Tongue (tissue), 2 donors: ENCODE results near the gene MAP3K7CL. TPM values are rescaled to one million over a fixed set of nuclear protein-coding genes. Genes with fewer than 3 reads are reported as not detected.

ENCODE experiments used
- DNase-seq: peaks from one replicate; pipeline ENCODE4 v3.0.0-alpha.2; 2015
- total RNA-seq: library from RNA; depleted of rRNA; stranded (reverse); fragments of >200 nt; gene quantifications from one replicate; pipeline ENCODE4 v1.2.3, GENCODE V29; 2014

The MAP3K7CL gene, protein sequence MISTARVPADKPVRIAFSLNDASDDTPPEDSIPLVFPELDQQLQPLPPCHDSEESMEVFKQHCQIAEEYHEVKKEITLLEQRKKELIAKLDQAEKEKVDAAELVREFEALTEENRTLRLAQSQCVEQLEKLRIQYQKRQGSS
- 88.3 TPM for total RNA-seq

DNA sequence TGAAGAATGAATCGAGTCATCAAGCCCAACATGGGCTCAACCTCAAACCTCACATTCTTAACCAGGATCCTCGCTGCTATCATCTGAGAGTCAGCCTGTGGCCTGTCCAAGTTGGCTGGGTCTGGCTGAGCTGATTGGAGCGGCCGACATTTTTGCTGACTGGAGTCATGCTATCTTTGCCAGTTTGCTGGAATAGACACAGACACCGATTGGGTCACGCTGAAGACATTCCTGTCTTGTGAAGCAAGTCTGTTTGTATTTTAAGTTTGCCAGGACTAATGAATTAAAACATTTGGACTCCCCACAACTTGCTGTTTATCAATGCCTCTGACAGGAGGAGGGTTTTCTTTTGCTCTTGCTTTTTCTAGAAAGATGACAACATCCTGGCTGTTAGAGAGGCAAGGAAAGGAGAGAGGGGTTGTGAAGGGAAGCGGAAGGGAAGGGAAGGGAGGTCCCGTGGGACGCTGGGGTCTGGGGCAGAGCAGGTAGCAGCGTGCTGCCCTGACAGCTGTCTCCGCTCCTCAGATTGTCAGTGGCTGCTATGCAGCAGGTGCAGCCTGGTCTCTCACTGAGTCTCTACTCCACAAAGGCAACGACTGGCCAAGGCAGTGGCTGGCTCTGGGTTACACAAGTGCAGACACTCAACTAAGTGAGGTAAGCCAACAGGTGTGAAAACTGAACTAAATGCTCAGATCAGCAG, at the start of gene MAP3K7CL:
Gene MAP3K7CL (plus strand): TSS at position 375 of the 700 bp plus-strand sequence. CDS start 2,701 bp downstream, outside the sequence.
- peak; percentile 78 for DNase-seq

DNA sequence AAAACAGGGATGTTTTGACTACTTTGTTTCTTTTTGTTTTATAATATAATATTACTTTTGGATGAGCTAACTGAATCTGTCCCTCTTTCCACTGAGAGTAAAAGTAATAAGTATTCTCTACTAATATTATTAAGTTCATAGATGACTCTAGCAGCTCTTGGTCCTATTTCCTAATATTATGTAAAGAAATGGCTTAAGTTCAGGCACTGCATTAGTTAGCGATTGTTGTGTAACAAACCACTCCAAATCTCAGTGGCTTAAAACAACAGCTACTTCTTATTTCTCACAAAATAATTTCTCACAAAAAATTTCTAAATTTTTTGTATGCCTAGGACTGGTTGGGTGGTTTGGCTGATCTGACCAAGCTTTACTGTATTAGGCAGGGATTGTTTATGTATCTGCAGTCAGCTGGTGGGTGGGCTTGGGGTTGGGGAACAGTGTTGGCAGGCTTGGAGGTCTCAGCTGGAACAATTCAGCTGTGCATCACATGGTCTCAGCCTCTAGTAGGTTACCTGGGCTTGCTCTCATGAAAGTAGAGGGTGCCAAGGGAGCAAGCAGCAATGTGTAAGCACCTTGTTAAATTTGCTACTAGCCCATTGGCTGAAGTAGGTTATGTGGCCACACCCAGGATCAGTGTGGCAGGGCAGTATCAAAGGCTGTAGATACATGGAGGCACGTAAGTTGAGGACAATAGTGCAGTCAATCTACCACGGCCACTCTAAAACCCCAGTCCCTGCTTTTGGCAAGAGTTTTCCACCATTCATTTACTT, 48.2 kb upstream of the MAP3K7CL start:
- DNase-seq = no peak

DNA sequence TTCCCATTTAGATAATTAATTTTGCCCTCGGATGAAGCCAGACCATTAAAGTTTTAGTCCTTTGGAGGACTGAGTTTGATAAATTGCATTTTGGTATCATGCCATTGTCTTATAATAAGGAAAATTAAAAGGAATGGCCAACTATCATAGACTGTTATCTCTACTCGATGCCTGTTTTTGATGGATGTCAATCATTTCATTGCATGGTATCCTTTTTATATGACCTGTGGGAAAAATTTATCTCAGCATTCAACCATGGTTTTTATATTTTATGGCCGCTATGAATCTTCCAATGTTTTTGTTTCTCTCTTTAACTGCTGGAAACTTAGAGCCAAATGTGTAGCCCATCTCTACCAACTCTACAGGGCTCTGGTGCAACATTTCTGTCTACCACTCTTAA, 47.1 kb upstream of the MAP3K7CL start:
- DNase-seq = no peak

DNA sequence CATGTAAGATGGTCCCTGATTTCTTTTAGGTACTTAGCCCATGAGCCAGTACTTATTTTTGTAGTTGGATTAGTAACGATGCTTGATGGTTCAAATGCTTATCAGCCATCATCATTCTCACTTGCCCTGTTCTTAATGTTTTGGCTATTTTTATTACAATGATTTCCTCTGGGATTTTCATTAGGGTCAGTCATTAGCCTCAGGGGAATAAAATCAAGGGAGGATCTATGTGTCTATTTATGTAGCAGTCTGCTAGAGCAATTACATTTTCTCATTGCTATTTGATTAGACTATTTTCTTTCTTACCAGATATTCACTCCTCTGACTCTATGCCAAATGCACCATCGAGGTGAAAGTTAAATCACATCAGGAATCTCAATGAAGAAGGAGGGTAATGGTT, 46.1 kb upstream of the MAP3K7CL start:
- no peak for DNase-seq

DNA sequence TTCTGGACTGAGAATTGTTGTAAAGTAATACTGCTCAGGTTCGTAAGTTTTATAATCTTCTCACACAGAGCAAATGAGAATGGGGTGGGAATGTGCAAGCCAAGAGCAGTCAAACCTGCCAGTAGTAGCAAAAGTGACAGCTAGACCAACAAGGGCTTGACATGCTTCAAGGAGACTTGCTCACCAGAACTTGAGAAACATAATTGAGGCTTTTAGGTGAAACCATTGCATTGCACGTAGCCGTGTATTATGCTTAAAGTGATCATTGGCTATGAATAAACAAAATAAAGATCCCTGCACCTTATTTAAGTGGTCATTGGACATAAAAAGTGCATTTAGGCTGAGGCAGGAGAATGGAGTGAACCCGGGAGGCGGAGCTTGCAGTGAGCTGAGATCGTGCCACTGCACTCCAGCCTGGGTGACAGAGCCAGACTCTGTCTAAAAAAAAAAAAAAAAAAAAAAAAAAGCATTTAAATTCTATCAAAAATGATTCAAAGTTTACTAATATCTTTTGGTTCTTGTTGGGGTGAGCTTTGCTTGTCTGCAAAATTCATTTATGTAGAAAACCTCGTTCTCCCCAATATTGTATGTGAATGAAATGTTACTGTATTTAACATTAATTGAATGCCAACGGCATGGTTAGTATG, 45.2 kb upstream of the MAP3K7CL start:
- DNase-seq = no peak

DNA sequence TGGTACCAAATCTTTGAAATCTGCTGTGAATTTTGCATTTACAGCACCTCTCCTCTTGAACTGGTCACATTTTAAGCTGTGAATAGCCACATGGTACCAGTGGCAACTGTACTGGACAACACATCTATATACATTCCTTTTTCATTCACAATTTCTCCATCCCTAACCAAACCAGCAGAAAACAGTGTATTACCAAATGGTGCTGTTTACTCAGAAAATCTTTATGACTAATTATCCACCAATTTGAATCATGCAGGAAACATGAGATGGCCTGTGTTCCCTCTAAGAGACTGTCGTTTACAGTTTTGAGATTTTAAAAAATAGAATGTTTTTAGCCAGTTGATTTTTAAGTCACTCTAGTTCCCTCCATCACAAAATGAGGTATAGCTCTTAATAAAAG, 39.4 kb upstream of the MAP3K7CL start:
- no peak for DNase-seq

DNA sequence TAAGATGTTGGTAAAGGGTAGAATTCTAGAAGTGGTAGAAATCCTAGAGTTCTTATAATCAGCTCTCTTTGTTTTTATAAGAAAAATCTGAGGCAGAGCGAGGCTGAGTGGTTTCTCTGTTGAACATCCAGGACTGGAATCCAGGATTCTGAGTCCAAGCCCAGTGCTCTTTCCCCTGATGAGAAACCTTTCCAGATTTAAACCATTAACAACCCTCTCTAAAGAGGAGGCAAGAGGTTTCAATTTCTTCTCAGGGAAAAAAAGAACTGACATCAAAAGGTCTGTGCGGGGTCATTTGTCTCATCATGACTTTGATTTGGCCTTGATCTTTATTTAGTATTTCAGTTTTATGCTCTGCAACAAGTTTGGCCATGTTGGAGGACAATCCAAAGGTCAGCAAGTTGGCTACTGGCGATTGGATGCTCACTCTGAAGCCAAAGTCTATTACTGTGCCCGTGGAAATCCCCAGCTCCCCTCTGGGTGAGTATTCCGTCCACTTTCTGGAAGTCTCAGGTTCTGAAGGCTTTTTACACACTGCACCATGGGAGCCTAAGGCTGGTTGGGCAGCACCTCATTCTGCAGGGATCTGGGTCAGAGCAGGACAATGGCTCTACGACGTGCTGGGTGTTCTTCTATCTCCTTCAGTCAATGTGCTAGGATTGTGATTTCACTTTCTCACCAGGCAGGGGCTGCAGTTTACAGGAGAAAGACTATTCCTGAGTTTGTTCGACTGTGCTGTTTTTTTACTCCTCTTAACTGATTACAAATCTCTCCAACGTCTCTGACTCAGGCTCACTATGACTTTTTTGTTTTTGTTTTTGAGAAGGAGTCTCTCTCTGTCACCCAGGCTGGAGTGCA, 38.1 kb upstream of the MAP3K7CL start:
- DNase-seq = no peak

DNA sequence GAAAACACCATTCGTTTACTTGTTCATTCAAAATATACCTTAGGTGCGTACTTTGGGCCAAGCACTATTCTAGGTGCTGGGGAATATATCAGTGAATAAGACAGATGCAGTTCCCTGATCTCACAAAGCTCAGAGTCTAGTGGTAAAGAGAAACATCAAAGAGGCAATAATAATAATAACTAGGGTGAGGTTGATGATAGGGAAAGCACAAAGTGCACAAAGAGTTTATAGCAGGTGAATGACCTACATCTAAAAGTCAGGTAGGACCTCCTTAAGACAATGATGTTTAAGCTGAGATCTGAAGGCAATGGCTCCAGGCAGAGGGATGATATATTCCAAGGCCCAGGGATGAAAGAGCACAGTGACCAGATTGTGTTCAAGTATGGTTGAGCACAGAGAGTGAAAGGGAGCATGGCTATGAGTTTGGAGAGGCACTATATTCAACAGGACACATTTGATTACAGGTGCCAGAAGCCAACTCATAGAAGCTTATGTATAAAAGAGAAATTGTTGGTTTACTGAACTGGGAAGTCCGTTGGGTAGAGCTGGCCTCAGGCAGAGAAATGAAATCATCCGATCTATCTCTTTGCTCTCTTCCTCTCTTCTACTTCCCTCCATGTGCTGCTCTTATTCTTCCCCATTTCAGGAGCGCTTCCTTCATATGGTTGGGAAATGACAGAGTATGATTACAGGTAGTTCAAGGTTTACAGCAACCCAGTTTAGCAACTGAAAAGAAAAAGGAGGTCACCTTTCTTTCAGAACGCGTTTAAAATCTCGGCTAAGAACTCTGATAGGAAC, 34.0 kb upstream of the MAP3K7CL start:
- no peak for DNase-seq

DNA sequence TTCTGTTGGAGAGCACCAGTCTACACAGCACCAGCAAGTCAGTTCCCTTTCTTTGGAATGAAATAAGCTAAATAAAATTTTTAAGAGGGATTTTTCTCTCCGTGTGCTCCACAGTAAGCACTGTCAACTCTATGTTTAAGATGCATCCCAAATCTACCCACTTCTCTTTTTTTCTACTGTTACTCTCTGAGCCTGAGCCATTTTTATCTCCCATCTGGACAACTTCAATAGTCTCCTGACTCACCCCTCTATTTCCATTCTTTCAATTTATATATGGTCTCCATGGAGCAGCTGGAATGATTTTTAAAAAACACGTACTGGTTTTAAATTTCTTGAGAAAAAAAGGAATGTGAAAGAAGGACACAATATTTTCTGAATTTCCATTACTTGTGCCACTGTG, 32.3 kb upstream of the MAP3K7CL start:
- DNase-seq = no peak

DNA sequence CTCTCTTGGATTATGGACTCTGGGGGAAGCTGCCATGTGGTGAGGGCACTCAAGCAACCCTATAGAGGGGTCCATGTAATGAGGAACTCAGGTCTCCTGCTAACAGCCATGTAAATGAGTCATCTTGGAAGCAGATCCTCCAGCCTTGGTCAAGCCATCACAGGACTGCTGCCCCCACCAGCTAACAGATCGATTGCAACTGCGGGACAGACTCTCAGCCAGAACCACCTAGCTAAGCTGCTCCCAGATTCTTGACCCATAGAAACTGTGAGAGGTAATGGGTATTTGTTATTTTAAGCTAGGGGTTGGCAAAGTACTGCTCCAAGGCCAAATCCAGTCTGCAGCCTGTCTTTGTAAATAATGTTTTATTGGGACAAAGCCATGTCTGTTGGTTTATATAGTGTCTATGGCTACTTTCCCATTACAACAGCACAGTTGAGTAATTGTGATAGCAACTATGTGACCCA, 27.6 kb upstream of the MAP3K7CL start:
- DNase-seq = no peak

DNA sequence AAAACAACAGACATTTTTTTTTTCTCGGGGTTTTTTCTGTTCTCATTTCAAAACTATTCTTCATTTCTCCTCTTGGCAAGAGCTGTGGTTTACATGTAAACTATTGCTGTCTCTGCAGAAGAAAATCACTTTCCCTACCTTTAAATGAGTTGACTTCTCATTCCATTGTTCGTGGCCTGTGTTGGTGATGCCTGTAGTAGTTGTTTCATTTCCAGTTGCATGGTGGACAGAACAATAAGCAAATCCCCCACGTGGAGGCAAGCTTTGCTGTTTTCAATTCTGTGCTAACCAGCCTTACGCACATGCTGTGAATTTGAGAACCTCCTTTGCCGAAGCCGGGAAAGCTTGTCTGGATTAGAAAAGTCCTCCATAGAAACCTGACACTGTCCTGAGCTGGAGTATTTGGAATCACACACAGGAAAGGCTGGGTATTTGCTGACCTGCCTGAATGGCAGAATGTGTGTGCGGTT, 26.2 kb upstream of the MAP3K7CL start:
- peak; percentile 83 for DNase-seq

DNA sequence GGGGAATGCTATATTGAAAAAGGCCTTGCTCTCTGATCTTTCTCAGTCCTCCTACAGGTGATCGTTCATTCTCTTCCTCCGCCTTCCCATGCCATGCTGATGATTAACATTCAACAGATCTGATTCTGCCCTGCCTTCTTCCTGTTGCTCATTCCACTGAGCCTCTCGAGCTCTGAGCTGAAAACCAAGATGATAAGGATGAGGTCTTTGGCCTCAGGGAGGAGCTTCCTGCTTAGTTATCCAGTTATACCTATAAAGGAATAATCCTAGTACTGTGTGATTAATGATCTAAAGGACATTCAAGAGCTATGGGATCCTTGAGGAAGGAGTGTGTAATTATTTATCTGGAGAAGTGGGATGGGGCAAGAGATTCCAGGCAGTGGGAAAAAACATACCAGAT, 25.2 kb upstream of the MAP3K7CL start:
- no peak for DNase-seq

DNA sequence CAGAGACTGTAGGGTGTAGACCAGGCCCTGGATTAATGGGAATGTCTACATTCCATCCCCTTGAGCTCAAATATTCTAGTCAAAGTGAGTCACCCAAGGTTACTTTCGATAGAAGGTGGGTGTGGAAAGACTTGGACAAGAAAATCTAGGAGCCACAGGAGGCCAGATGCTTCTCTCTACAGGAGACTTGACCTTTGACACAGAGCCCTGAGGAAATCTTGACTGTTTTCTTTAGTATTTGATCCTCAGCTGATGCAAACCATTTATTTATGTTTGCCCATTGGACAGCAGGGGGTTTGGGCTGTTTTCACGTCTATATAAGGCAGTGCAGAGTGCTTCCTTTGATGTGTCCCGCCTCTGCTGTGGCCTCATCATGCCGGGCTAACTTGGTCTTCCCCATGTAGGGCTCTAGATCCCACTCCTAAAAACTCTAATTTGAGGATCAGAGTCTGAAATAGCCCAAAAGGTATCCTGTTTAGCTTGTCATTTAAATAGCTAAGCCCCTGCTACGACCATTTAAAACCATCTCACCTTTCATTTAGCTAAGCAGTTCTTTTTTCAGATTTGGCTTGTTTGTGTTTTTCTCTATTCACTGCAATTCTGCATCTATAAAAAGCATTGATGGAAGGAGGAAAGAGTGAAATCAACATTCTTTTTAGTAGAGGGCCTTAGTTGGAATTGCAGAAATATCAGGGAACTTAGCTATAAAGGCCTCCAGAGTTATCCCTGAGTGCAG, 15.5 kb upstream of the MAP3K7CL start:
- DNase-seq = no peak

DNA sequence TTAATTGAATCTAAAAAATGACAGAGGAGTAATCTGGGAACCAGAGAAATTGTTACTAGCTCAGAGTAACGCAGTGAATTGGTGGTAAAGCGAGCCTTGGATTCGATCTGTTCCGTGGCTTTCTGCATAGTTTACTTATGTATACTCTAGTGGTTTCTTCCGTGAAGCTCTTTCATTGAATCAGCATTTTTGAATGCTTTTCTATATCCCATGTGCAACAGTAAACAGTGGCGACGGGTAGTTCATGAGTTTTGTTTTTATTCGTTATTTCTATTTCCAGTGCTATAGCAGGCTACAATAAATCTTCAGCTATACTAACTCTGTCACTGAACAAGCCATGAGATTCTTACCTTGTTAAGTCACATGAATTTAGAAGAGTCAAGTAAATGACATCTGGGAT, 14.5 kb upstream of the MAP3K7CL start:
- no peak for DNase-seq

DNA sequence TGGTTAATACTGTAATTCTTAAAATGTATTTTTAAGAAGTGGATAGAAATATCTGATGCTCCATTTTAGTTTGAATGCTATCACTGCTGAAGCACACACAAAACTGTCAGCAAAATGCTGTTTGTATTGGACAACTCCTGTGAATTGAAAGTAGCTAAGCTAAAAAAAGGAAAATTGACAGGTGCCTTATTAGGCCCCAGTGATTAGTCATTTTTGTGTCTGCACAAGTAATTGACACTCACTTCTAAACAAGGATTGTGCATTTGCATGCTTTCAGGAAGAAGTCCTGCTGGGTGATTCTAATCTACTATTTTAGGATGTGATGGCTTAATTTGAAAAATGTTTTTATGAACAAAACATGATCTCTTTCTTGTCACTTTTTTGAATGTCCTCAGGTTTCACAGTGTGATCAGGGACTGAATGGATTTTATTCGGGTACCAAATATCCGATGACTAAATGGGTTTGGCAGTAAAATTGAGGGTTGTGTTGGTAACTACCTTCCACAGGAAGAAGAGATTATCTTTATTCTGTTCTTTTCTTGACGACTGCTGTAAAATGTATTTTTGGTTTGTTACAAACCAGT, 13.0 kb upstream of the MAP3K7CL start:
- no peak for DNase-seq

DNA sequence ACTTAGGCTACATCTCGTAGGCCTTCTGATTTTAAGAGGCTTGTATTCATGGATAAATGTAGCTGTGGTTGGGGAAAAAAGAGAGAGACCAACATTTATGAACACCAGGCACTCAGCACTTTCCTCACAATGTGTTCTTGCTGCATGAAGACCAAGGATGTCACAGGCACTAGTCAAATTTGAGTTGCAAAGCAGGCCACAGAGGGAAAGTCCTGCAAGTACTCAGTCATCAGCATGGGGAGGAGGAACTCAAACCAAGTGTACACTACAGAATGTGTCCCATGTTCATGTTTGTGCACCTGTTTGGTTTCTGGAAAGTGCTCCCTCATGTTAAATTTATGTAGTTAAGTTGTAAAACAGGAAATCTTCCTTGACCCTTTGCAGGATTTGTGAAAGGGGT, 8.7 kb upstream of the MAP3K7CL start:
- no peak for DNase-seq

DNA sequence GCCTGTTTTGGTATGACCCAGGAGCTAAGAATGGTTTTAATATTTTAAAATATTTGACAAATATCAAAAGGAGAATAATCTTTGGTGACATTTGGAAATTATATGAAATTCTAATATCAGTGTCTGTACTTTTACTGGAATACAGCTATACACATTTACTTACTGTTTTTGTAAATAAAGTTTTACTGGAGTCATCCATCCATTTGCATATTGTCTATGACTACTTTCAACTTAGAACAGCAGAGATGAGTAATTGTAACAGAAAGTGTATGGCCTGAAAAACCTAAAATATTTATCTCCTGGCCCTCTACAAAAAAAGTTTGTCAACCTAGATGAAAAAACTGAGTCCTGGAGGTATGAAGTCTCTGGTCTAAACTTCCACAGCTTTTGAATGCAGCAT, 5.8 kb upstream of the MAP3K7CL start:
- no peak for DNase-seq

DNA sequence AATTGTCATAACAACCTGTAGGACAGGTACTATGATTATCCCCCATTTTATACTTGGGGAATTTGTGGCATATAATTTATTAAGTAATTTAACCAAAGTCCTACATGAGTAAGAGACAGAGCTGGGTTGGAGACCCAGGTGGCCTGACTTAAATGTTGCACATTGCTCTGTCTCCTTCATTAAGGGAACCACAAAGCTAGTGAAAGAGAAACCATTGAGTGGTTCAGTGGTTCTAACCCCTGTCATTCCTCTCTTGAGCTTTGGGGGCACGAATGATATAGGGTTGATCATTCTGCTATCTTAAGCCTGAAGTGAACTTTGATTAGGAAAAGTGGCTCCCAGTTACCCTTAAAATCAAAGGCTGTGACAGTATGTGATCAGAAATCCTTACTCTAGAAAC, 5.3 kb upstream of the MAP3K7CL start:
- no peak for DNase-seq

DNA sequence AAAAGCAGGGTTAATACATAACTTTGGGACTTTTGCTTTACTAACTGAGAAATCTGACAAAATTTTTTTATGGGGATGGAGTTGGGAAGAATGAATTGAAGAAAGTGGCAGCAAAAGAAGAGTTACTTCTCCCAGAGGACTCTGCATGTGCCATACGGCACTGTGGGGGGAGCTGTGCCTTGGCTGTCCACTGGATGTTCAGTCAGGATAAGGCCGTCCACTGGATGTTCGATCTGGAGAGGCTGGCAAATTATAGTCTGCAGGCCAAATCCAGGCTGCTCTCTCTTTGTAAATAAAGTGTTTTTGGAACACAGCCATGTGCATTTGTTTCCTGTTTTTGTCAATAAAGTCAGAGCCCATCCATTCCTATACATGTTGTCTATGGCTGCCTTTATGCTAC, 4.5 kb upstream of the MAP3K7CL start:
- DNase-seq = no peak

DNA sequence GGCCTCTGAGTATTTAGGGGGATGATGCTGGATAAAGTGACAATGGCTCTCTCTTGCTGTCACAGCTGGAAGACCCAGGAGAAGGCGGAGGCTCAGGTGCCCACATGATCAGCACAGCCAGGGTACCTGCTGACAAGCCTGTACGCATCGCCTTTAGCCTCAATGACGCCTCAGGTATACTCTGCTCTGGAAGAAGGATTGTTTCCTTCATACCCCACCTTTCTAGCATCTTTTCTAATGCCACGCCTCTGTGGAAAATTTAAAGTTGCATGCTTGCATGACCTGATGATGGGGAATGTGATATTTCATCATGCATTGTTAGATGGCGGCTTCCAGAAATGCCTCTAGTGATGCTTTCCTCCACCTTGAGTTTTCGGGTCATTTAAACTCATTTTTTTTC, 2.8 kb downstream of the MAP3K7CL start:
- DNase-seq = no peak
